Right atrium auricular region (tissue), 2 donors: ENCODE data around the gene PRDM7. TPM values are rescaled to one million over a fixed set of nuclear protein-coding genes. Genes with fewer than 3 reads are reported as not detected.
"Not testable (repeated sequence)": the region's sequence is repeated elsewhere in the genome, so short reads cannot be mapped to it uniquely, and the experiment has no call there.

Experiments
- DNase-seq: peaks from one replicate; pipeline ENCODE4 v3.0.0-alpha.2; 2019; ENCODE audit warnings: low spot score
- H3K27ac ChIP-seq, 2 donors: fragments of 200-600 bp; sonication (generic); 1 replicate in 1 of 2; 2 replicates in 1 of 2; pipeline ENCODE4 v1.5.1; 2016 to 2019
- H3K27me3 ChIP-seq, 2 donors: fragments of 200-600 bp; sonication (generic); one replicate each; pipeline versions ENCODE4 v1.5.1 to v1.6.0; 2017 to 2019
- H3K36me3 ChIP-seq: fragments of 200-600 bp; sonication (generic); one replicate; pipeline ENCODE4 v1.5.1; 2016
- H3K4me1 ChIP-seq, 2 donors: fragments of 200-600 bp; sonication (generic); one replicate each; pipeline versions ENCODE4 v1.5.1 to v1.6.0; 2017 to 2019
- H3K4me3 ChIP-seq, 2 donors: fragments of 200-600 bp; sonication (generic); 1 replicate in 1 of 2; 2 replicates in 1 of 2; pipeline ENCODE4 v1.5.1; 2017 to 2019; ENCODE audit warnings: mild to moderate bottlenecking in 1 of 2, moderate library complexity in 1 of 2
- H3K9me3 ChIP-seq, 2 donors: fragments of 200-600 bp; sonication (generic); one replicate each; pipeline ENCODE4 v1.5.1; 2019
- total RNA-seq, 2 donors: library from RNA; depleted of rRNA; stranded (reverse); fragments of >200 nt; gene quantifications; one replicate each; pipeline ENCODE4 v1.1.0, GENCODE V29; 2016
- TF ChIP-seq, protein P1 (sequence below), 2 donors: fragments of 200-600 bp; sonication (generic); IDR thresholded peaks; one replicate each; pipeline ENCODE4 v1.5.1; 2019; ENCODE audit warnings: antibody characterized with exemption in 2 of 2

Gene PRDM7
- total RNA-seq, 2 donors from 2014 or later = not detected

GRCh38 chr16:90077757-90078578, 837 bp upstream of the PRDM7 start:
- H3K27ac ChIP-seq = peak overlapping the region; percentile 24 to 46
- no peaks in the 10 kb centered on the region for H3K27me3 ChIP-seq
- H3K36me3 ChIP-seq = no peaks in the 10 kb centered on the region
- peak overlapping the region in 1 of 2 donors; percentile 51 for H3K4me3 ChIP-seq
- TF ChIP-seq, protein P1, sequence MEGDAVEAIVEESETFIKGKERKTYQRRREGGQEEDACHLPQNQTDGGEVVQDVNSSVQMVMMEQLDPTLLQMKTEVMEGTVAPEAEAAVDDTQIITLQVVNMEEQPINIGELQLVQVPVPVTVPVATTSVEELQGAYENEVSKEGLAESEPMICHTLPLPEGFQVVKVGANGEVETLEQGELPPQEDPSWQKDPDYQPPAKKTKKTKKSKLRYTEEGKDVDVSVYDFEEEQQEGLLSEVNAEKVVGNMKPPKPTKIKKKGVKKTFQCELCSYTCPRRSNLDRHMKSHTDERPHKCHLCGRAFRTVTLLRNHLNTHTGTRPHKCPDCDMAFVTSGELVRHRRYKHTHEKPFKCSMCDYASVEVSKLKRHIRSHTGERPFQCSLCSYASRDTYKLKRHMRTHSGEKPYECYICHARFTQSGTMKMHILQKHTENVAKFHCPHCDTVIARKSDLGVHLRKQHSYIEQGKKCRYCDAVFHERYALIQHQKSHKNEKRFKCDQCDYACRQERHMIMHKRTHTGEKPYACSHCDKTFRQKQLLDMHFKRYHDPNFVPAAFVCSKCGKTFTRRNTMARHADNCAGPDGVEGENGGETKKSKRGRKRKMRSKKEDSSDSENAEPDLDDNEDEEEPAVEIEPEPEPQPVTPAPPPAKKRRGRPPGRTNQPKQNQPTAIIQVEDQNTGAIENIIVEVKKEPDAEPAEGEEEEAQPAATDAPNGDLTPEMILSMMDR (IDR thresholded peaks at IDR 0.05) = no peak
- no peak for DNase-seq
- H3K4me1 ChIP-seq = peaks cover 0 to 13% of the 10 kb centered on the region in 2 donors
- H3K9me3 ChIP-seq = no peaks in the 10 kb centered on the region

GRCh38 chr16:90072442-90073105, 4.6 kb downstream of the PRDM7 start:
- no peak overlapping the region for H3K4me3 ChIP-seq
- DNase-seq = no peak
- H3K27ac ChIP-seq = no peak overlapping the region
- peaks cover 0 to 6% of the 10 kb centered on the region in 2 donors for H3K4me1 ChIP-seq
- TF ChIP-seq, protein P1 (IDR thresholded peaks at IDR 0.05) = no peak
- no peaks in the 10 kb centered on the region for H3K27me3 ChIP-seq
- peaks cover 0 to 5% of the 10 kb centered on the region in 2 donors for H3K9me3 ChIP-seq
- no peaks in the 10 kb centered on the region for H3K36me3 ChIP-seq

DNA sequence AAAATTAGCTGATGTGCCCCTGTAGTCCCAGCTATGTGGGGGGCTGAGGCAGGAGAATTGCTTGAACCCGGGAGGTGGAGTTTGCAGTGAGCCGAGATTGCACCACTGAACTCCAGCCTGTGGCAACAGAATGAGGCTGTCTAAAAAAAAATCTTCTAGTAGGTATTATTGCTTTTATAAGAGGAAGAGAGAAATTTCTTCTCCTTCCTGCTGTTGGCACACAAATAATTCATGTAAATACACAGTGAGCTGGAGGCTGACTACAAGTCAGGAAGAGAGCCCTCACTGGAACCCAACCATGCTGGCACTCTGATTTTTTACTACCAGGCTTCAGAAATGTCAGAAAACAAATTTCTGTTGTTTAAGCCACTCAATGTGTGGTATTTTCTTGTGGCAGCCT, 6.7 kb downstream of the PRDM7 start:
- H3K9me3 ChIP-seq = peaks cover 0 to 5% of the 10 kb centered on the region in 2 donors
- no peak overlapping the region for H3K4me3 ChIP-seq
- H3K36me3 ChIP-seq = no peaks in the 10 kb centered on the region
- no peak overlapping the region for H3K27ac ChIP-seq
- TF ChIP-seq, protein P1 (IDR thresholded peaks at IDR 0.05) = no peak
- no peaks in the 10 kb centered on the region for H3K4me1 ChIP-seq
- DNase-seq = no peak
- H3K27me3 ChIP-seq = no peaks in the 10 kb centered on the region

DNA sequence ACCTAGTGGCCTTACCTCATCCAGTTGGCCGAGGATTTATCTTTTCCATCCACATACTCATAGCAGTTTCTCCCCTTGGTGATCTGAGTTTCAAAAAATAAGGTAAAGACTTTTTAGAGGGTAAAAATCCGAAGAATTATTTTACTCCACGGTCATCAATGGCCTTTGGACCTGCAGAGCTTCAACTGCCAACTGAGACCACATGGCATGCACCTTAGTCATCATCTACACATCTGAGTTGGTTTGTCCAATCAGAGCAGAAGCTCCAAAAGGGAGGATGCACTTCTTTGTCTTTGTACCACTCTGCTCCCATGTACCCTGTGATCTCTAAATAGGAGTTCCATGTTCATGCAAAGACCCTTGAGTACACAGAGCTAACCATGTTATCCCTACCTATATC, 15.7 kb downstream of the PRDM7 start:
- TF ChIP-seq, protein P1 (IDR thresholded peaks at IDR 0.05) = no peak
- no peak for DNase-seq
- H3K36me3 ChIP-seq = no peaks in the 10 kb centered on the region

GRCh38 chr16:90057738-90058173, 19.4 kb downstream of the PRDM7 start:
- H3K4me3 ChIP-seq = no peak overlapping the region
- TF ChIP-seq, protein P1 (IDR thresholded peaks at IDR 0.05) = no peak
- no peaks in the 10 kb centered on the region for H3K27me3 ChIP-seq
- peaks cover 0 to 14% of the 10 kb centered on the region in 2 donors for H3K9me3 ChIP-seq
- H3K4me1 ChIP-seq = no peaks in the 10 kb centered on the region
- DNase-seq = no peak
- no peak overlapping the region for H3K27ac ChIP-seq
- no peaks in the 10 kb centered on the region for H3K36me3 ChIP-seq

More for the DNA sequence above, 15.7 kb downstream of the PRDM7 start:
- Histone ChIP-seq H3K27me3 (no peaks in the 10 kb centered on the region), H3K27ac (no peak overlapping the region), H3K4me3 (no peak overlapping the region), H3K4me1 (no peaks in the 10 kb centered on the region), H3K9me3 (no peaks in the 10 kb centered on the region)

GRCh38 chr16:90056521-90056920, 20.6 kb downstream of the PRDM7 start:
- H3K27me3 ChIP-seq, H3K36me3 ChIP-seq, DNase-seq, H3K4me3 ChIP-seq, H3K27ac ChIP-seq, H3K4me1 ChIP-seq: not testable (repeated sequence)
- peaks cover 0 to 14% of the 10 kb centered on the region in 2 donors for H3K9me3 ChIP-seq
